ENCODE measurements around the gene KCNK4. TPM values are rescaled to one million over a fixed set of nuclear protein-coding genes. Genes with fewer than 3 reads are reported as not detected.

The KCNK4 gene
- total RNA-seq, 1 donor from 2014 or later, result 0.52 TPM

- peaks cover 17% of the 10 kb centered on the region for H3K4me1 Mint-ChIP-seq (ENCODE audit: low read depth, unreplicated experiment)
- Histone ChIP-seq H3K4me3 (ENCODE audit: insufficient read depth, low read depth, low read length) (no peak overlapping the region), H3K9me3 (ENCODE audit: insufficient read depth, low read depth, low read length) (no peaks in the 10 kb centered on the region), H3K79me2 (ENCODE audit: insufficient read depth, low read length) (no peaks in the 10 kb centered on the region), H3K36me3 (ENCODE audit: insufficient read depth, low read length) (peaks cover 18% of the 10 kb centered on the region), H3K9ac (ENCODE audit: low read length) (no peak overlapping the region), H3K4me1 (ENCODE audit: insufficient read depth, low read length) (peaks cover 28% of the 10 kb centered on the region), H3K27me3 (ENCODE audit: insufficient read depth, low read length) (no peaks in the 10 kb centered on the region), H3K4me2 (ENCODE audit: low read length) (no peak overlapping the region), H4K20me1 (ENCODE audit: insufficient read depth, low read length) (peaks cover 34% of the 10 kb centered on the region), H2AFZ (ENCODE audit: low read depth, low read length) (no peak overlapping the region), H3K27ac (ENCODE audit: low read depth, low read length) (no peak overlapping the region)
- DNase-seq (ENCODE audit: low read depth) (no peak), FAIRE-seq (no peak)
- H3K27ac Mint-ChIP-seq (ENCODE audit: unreplicated experiment), result no peak overlapping the region
- H3K36me3 Mint-ChIP-seq (ENCODE audit: low read depth, unreplicated experiment), result peaks cover 24% of the 10 kb centered on the region
- peak overlapping the region; percentile 54 for H3K4me3 Mint-ChIP-seq (ENCODE audit: unreplicated experiment)
- TF ChIP-seq CTCF (IDR thresholded peaks at IDR 0.05; ENCODE audit: insufficient read depth, low read depth, low read length) (no peak), EZH2 (IDR thresholded peaks at IDR 0.05; ENCODE audit: insufficient read depth, low read length) (no peak)
- H3K9me3 Mint-ChIP-seq (ENCODE audit: unreplicated experiment), result peaks cover 2% of the 10 kb centered on the region
- H3K27me3 Mint-ChIP-seq (ENCODE audit: low read depth, unreplicated experiment), result no peaks in the 10 kb centered on the region
Observed at GRCh38 chr11:64263947-64264317, 27.2 kb upstream of the KCNK4 start.

GRCh38 chr11:64264371-64264852, 26.7 kb upstream of the KCNK4 start:
- peaks cover 2% of the 10 kb centered on the region for H3K9me3 Mint-ChIP-seq (ENCODE audit: unreplicated experiment)
- H3K4me1 Mint-ChIP-seq (ENCODE audit: low read depth, unreplicated experiment), result peaks cover 19% of the 10 kb centered on the region
- DNase-seq (ENCODE audit: low read depth) (no peak), FAIRE-seq (no peak)
- Histone ChIP-seq H3K4me1 (ENCODE audit: insufficient read depth, low read length) (peaks cover 31% of the 10 kb centered on the region), H3K4me3 (ENCODE audit: insufficient read depth, low read depth, low read length) (no peak overlapping the region), H3K9ac (ENCODE audit: low read length) (no peak overlapping the region), H3K79me2 (ENCODE audit: insufficient read depth, low read length) (no peaks in the 10 kb centered on the region), H2AFZ (ENCODE audit: low read depth, low read length) (no peak overlapping the region), H3K9me3 (ENCODE audit: insufficient read depth, low read depth, low read length) (no peaks in the 10 kb centered on the region), H3K4me2 (ENCODE audit: low read length) (no peak overlapping the region), H3K36me3 (ENCODE audit: insufficient read depth, low read length) (peaks cover 14% of the 10 kb centered on the region), H3K27ac (ENCODE audit: low read depth, low read length) (no peak overlapping the region), H3K27me3 (ENCODE audit: insufficient read depth, low read length) (no peaks in the 10 kb centered on the region), H4K20me1 (ENCODE audit: insufficient read depth, low read length) (peaks cover 31% of the 10 kb centered on the region)
- no peak for TF ChIP-seq CTCF (IDR thresholded peaks at IDR 0.05; ENCODE audit: insufficient read depth, low read depth, low read length)
- no peak for TF ChIP-seq EZH2 (IDR thresholded peaks at IDR 0.05; ENCODE audit: insufficient read depth, low read length)
- no peak overlapping the region for H3K27ac Mint-ChIP-seq (ENCODE audit: unreplicated experiment)
- H3K4me3 Mint-ChIP-seq (ENCODE audit: unreplicated experiment), result peak overlapping the region; percentile 54
- H3K36me3 Mint-ChIP-seq (ENCODE audit: low read depth, unreplicated experiment), result peaks cover 22% of the 10 kb centered on the region
- H3K27me3 Mint-ChIP-seq (ENCODE audit: low read depth, unreplicated experiment), result no peaks in the 10 kb centered on the region

All from astrocyte (in vitro differentiated cells and primary cell).